WTC11 (cell line): ENCODE data around the gene FAM117B. TPM values are rescaled to one million over a fixed set of nuclear protein-coding genes. Genes with fewer than 3 reads are reported as not detected.
A peak's percentile ranks its signal among the peaks of the same experiment; 100 is the strongest.
"Not testable (repeated sequence)": the region's sequence is repeated elsewhere in the genome, so short reads cannot be mapped to it uniquely, and the experiment has no call there.

ENCODE experiments used
- ATAC-seq: fragments of 200-7000 bp; cut with Tn5 transposase; 2 replicates; pipeline ENCODE4 v1.10.0; 2021; ENCODE audit warnings: mild to moderate bottlenecking, moderate library complexity
- CTCF ChIA-PET: fragments of 300-600 bp; sonication (Branson Sonifier 250); formaldehyde crosslinking; loops from one replicate; lab custom pipeline; 2021; ENCODE audit warnings: antibody characterized with exemption; lab: Charles Lee
- POLR2A ChIA-PET: fragments of 350-600 bp; sonication (Branson Sonifier 250); formaldehyde crosslinking; loops from one replicate; lab custom pipeline; 2021; ENCODE audit warnings: antibody characterized with exemption; lab: Charles Lee
- DNase-seq: peaks from one replicate; pipeline ENCODE4 v3.0.0; 2021; ENCODE audit warnings: low spot score
- H3K27ac Mint-ChIP-seq: 2 replicates; pipeline ENCODE4 v1.8.0; 2021; ENCODE audit warnings: mixed read lengths
- H3K27me3 Mint-ChIP-seq: 2 replicates; pipeline ENCODE4 v1.8.0; 2021; ENCODE audit warnings: low read depth, mild to moderate bottlenecking, moderate library complexity, mixed read lengths
- H3K36me3 Mint-ChIP-seq: 2 replicates; pipeline ENCODE4 v1.8.0; 2021; ENCODE audit warnings: mixed read lengths
- H3K4me1 Mint-ChIP-seq: 2 replicates; pipeline ENCODE4 v1.8.0; 2022; ENCODE audit warnings: mixed read lengths
- H3K4me3 Mint-ChIP-seq: 2 replicates; pipeline ENCODE4 v1.8.0; 2021; ENCODE audit warnings: mild to moderate bottlenecking, moderate library complexity, mixed read lengths
- H3K9me3 Mint-ChIP-seq: 2 replicates; pipeline ENCODE4 v1.8.0; 2021; ENCODE audit warnings: mixed read lengths
- ATF3 ChIP-seq: sonication (generic); formaldehyde crosslinking; conservative IDR thresholded peaks from 2 replicates; pipeline ENCODE4 v1.8.1; 2022; ENCODE audit warnings: mild to moderate bottlenecking, missing genetic modification reagents
- CDX4 ChIP-seq: fragments of 250-450 bp; sonication (Bioruptor Pico); IDR thresholded peaks from 2 replicates; pipeline ENCODE4 v1.9.0; 2021; ENCODE audit warnings: moderate library complexity, mild to moderate bottlenecking, inconsistent platforms, borderline replicate concordance
- E2F5 ChIP-seq: sonication (generic); formaldehyde crosslinking; IDR thresholded peaks from 2 replicates; pipeline ENCODE4 v1.8.1; 2022; ENCODE audit warnings: mild to moderate bottlenecking, moderate library complexity, missing genetic modification reagents
- ELF4 ChIP-seq: sonication (generic); formaldehyde crosslinking; IDR thresholded peaks from 2 replicates; pipeline ENCODE4 v1.8.1; 2022; ENCODE audit warnings: low read depth, mild to moderate bottlenecking, moderate library complexity, missing genetic modification reagents
- ETV6 ChIP-seq: sonication (generic); formaldehyde crosslinking; IDR thresholded peaks from 2 replicates; pipeline ENCODE4 v1.8.1; 2022; ENCODE audit warnings: mild to moderate bottlenecking, missing genetic modification reagents
- FOXJ3 ChIP-seq: sonication (generic); formaldehyde crosslinking; IDR thresholded peaks from 2 replicates; pipeline ENCODE4 v1.9.0; 2021; ENCODE audit warnings: missing genetic modification reagents, mild to moderate bottlenecking, borderline replicate concordance
- GABPB1 ChIP-seq: sonication (generic); formaldehyde crosslinking; IDR thresholded peaks from 2 replicates; pipeline ENCODE4 v1.8.1; 2023; ENCODE audit warnings: mild to moderate bottlenecking, missing genetic modification reagents
- JAZF1 ChIP-seq: fragments of 250-450 bp; sonication (Bioruptor Pico); IDR thresholded peaks from 2 replicates; pipeline ENCODE4 v1.9.0; 2021; ENCODE audit warnings: moderate library complexity, mild to moderate bottlenecking, inconsistent platforms
- JUN ChIP-seq: sonication (generic); formaldehyde crosslinking; IDR thresholded peaks from 2 replicates; pipeline ENCODE4 v1.8.0; 2023; ENCODE audit warnings: mild to moderate bottlenecking, missing genetic modification reagents
- KAT7 ChIP-seq: sonication (generic); formaldehyde crosslinking; IDR thresholded peaks from 2 replicates; pipeline ENCODE4 v1.8.1; 2023; ENCODE audit warnings: missing genetic modification reagents, mild to moderate bottlenecking, borderline replicate concordance
- NFATC4 ChIP-seq: fragments of 250-450 bp; sonication (Bioruptor Pico); IDR thresholded peaks from 2 replicates; pipeline ENCODE4 v1.9.0; 2021; ENCODE audit warnings: mild to moderate bottlenecking
- OVOL2 ChIP-seq: fragments of 250-450 bp; sonication (Bioruptor Pico); IDR thresholded peaks from 2 replicates; pipeline ENCODE4 v1.9.0; 2021; ENCODE audit warnings: mild to moderate bottlenecking, borderline replicate concordance
- PRRX2 ChIP-seq: fragments of 250-450 bp; sonication (Bioruptor Pico); IDR thresholded peaks from 2 replicates; pipeline ENCODE4 v1.8.0; 2021; ENCODE audit warnings: mild to moderate bottlenecking
- RELA ChIP-seq: sonication (generic); formaldehyde crosslinking; IDR thresholded peaks from 2 replicates; pipeline ENCODE4 v1.8.1; 2022; ENCODE audit warnings: missing genetic modification reagents, mild to moderate bottlenecking, borderline replicate concordance
- TEAD1 ChIP-seq: sonication (generic); formaldehyde crosslinking; IDR thresholded peaks from 2 replicates; pipeline ENCODE4 v1.8.0; 2022; ENCODE audit warnings: mild to moderate bottlenecking, missing genetic modification reagents
- TEAD4 ChIP-seq: sonication (generic); formaldehyde crosslinking; IDR thresholded peaks from 2 replicates; pipeline ENCODE4 v1.8.0; 2022; ENCODE audit warnings: mild to moderate bottlenecking, missing genetic modification reagents
- USF1 ChIP-seq: sonication (generic); formaldehyde crosslinking; IDR thresholded peaks from 2 replicates; pipeline ENCODE4 v1.8.0; 2022; ENCODE audit warnings: mild to moderate bottlenecking, missing genetic modification reagents
- ZBTB21 ChIP-seq: sonication (generic); formaldehyde crosslinking; IDR thresholded peaks from 2 replicates; pipeline ENCODE4 v1.8.1; 2023; ENCODE audit warnings: mild to moderate bottlenecking, missing genetic modification reagents, borderline replicate concordance
- ZBTB43 ChIP-seq: sonication (generic); formaldehyde crosslinking; IDR thresholded peaks from 2 replicates; pipeline ENCODE4 v1.8.1; 2023; ENCODE audit warnings: mild to moderate bottlenecking, missing genetic modification reagents
- ZNF416 ChIP-seq: fragments of 250-450 bp; sonication (Bioruptor Pico); IDR thresholded peaks from 2 replicates; pipeline ENCODE4 v1.9.0; 2021; ENCODE audit warnings: mild to moderate bottlenecking, inconsistent platforms
- ZNF512 ChIP-seq: sonication (generic); formaldehyde crosslinking; IDR thresholded peaks from 2 replicates; pipeline ENCODE4 v1.8.1; 2022; ENCODE audit warnings: missing genetic modification reagents, borderline replicate concordance
- total RNA-seq: library from RNA; stranded (reverse); gene quantifications from 3 replicates; pipeline ENCODE4 v1.2.3, GENCODE V29; 2021

FAM117B gene
- total RNA-seq, 1 experiment from 2014 or later, result 18.1 TPM

GRCh38 chr2:202790676-202791075 is 155.9 kb downstream of the FAM117B start:
- DNase-seq (no peak), ATAC-seq (no peak)
- peaks cover 5% of the 10 kb centered on the region; the same call in 1 of the 2 replicates for H3K36me3 Mint-ChIP-seq
- no peaks in the 10 kb centered on the region for H3K27me3 Mint-ChIP-seq
- no peak for TF ChIP-seq TEAD4
- no peak for TF ChIP-seq E2F5 (CRISPR knock-in tag)
- TF ChIP-seq TEAD1 (CRISPR knock-in tag), result no peak
- TF ChIP-seq ZNF512 (CRISPR knock-in tag), result no peak
- no peak for TF ChIP-seq KAT7 (CRISPR knock-in tag)
- no peak overlapping the region for H3K4me3 Mint-ChIP-seq
- POLR2A ChIA-PET, result no interaction called here
- H3K27ac Mint-ChIP-seq, result no peak overlapping the region
- peaks cover 3% of the 10 kb centered on the region; the same call in 1 of the 2 replicates for H3K9me3 Mint-ChIP-seq
- no peaks in the 10 kb centered on the region for H3K4me1 Mint-ChIP-seq
- CTCF ChIA-PET, result no interaction called here

GRCh38 chr2:202797944-202798343 is 163.2 kb downstream of the FAM117B start:
- DNase-seq, result no peak
- TF ChIP-seq TEAD1 (CRISPR knock-in tag), result no peak
- TF ChIP-seq USF1 (CRISPR knock-in tag), result no peak
- TF ChIP-seq RELA (CRISPR knock-in tag), result no peak
- TF ChIP-seq PRRX2, result no peak
- no peak for TF ChIP-seq ETV6
- no peak for TF ChIP-seq ZNF512 (CRISPR knock-in tag)
- TF ChIP-seq ZBTB43 (CRISPR knock-in tag), result no peak
- TF ChIP-seq KAT7 (CRISPR knock-in tag), result no peak
- no peak for TF ChIP-seq ATF3 (CRISPR knock-in tag)
- TF ChIP-seq ZNF416 (CRISPR knock-in tag), result no peak
- TF ChIP-seq ZBTB21 (CRISPR knock-in tag), result no peak
- no peak for TF ChIP-seq FOXJ3 (CRISPR knock-in tag)
- TF ChIP-seq OVOL2 (CRISPR knock-in tag), result no peak
- TF ChIP-seq JUN (CRISPR knock-in tag), result no peak
- no peak for TF ChIP-seq NFATC4 (CRISPR knock-in tag)
- no peak for TF ChIP-seq CDX4
- TF ChIP-seq JAZF1, result no peak
- no peak for TF ChIP-seq ELF4 (CRISPR knock-in tag)
- no peak for TF ChIP-seq GABPB1
- ChIA-PET CTCF (interaction anchor here (1.7 kb wide), 1 partner anchor 210 kb away, joined by 5 read pairs; no protein-coding TSS in a partner anchor), POLR2A (no interaction called here)
- Mint-ChIP-seq H3K27ac (no peak overlapping the region), H3K27me3 (no peaks in the 10 kb centered on the region), H3K4me3 (no peak overlapping the region), H3K9me3 (peaks cover 15% of the 10 kb centered on the region), H3K36me3 (peaks cover 12% of the 10 kb centered on the region), H3K4me1 (peaks cover 17% of the 10 kb centered on the region)
- ATAC-seq, result no peak

- peak; percentile 45 for DNase-seq
- POLR2A ChIA-PET, H3K4me3 Mint-ChIP-seq, H3K27me3 Mint-ChIP-seq: not testable (repeated sequence)
- CTCF ChIA-PET, result interaction anchor here (0.7 kb wide), 1 partner anchor 11 kb away, joined by 3 read pairs; no protein-coding TSS in a partner anchor
- ATAC-seq, result peak; percentile 97
- Mint-ChIP-seq H3K27ac (peak overlapping the region; percentile 48), H3K36me3 (peaks cover 20% of the 10 kb centered on the region), H3K4me1 (peaks cover 23% of the 10 kb centered on the region), H3K9me3 (peaks cover 21% of the 10 kb centered on the region)
Observed at GRCh38 chr2:202805911-202806310, 171.1 kb downstream of the FAM117B start.

- H3K4me3 Mint-ChIP-seq, H3K27ac Mint-ChIP-seq, H3K27me3 Mint-ChIP-seq, DNase-seq, POLR2A ChIA-PET, CTCF ChIA-PET, H3K4me1 Mint-ChIP-seq: not testable (repeated sequence)
- peak; percentile 33 for ATAC-seq
- Mint-ChIP-seq H3K36me3 (peaks cover 29% of the 10 kb centered on the region), H3K9me3 (peaks cover 29% of the 10 kb centered on the region)
Observed at GRCh38 chr2:202807431-202808138, 172.8 kb downstream of the FAM117B start.
